SK-N-MC (cell line): Measurements from ENCODE around the gene SLC39A12.

Experiments
- EZH2 ChIP-seq: fragments of 200-600 bp; sonication (generic); IDR thresholded peaks from one replicate; pipeline ENCODE4 v1.6.1; 2017; ENCODE audit warnings: antibody characterized with exemption
- POLR2AphosphoS5 ChIP-seq: IDR thresholded peaks from 2 replicates; pipeline ENCODE4 v1.6.1; 2012; ENCODE audit warnings: mild to moderate bottlenecking, low read depth, low read length, borderline replicate concordance

DNA sequence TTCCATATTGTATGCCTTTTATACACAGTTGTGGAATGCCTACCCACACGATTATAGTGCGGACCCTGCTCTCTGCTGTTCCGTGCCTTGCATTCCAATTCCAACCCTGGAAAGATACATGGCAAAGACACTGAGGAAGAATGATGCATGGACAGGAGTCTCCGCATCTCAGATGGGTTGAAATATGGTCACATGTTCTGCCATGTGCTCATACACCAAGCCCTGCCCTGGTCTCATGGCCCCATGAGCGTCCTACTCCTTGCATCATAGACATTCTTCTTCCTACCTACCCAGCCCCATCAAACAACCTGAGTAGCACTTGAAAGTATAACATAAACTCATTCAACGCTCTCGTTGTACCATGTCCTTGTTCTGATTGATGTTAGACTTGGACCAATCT lies 6.3 kb downstream of the SLC39A12 start:
- TF ChIP-seq POLR2AphosphoS5 (no peak), EZH2 (no peak)
